H1 (cell line): ENCODE results near the gene MUC5B. TPM values are rescaled to one million over a fixed set of nuclear protein-coding genes. Genes with fewer than 3 reads are reported as not detected.

ENCODE experiments used
- CTCF ChIA-PET: fragments of 300-600 bp; sonication (Branson Sonifier 250); formaldehyde crosslinking; loops from one replicate; lab custom pipeline; 2021; ENCODE audit not compliant: partially characterized antibody; lab: Charles Lee
- POLR2A ChIA-PET: fragments of 300-600 bp; sonication (Branson Sonifier 250); formaldehyde crosslinking; loops from one replicate; lab custom pipeline; 2021; ENCODE audit warnings: inconsistent platforms; ENCODE audit not compliant: partially characterized antibody; lab: Charles Lee
- DNase-seq, 2 experiments: peaks; one replicate each; pipeline versions ENCODE4 v3.0.0 to v3.0.0-alpha.2; 2010 to 2022; ENCODE audit warnings: low spot score in 2 of 2, low read depth in 1 of 2, mixed read lengths in 1 of 2
- FAIRE-seq: peaks from 2 replicates; lab custom pipeline; 2011; peaks lifted over from hg19 to GRCh38; lab: Jason Lieb, UNC
- H2AFZ ChIP-seq: 2 replicates; pipeline ENCODE4 v1.8.1; 2012; ENCODE audit warnings: low read length, inconsistent platforms
- H2AK5ac ChIP-seq: 2 replicates; pipeline ENCODE4 v1.6.1; 2013; ENCODE audit warnings: low read depth, low read length
- H2BK120ac ChIP-seq: replicated peaks from 2 replicates; pipeline ENCODE3; 2013; ENCODE audit warnings: low read depth, low read length, inconsistent platforms
- H2BK12ac ChIP-seq: 2 replicates; pipeline ENCODE4 v1.6.1; 2013; ENCODE audit warnings: low read depth, low read length
- H2BK15ac ChIP-seq: 2 replicates; pipeline ENCODE4 v1.6.1; 2013; ENCODE audit warnings: low read length
- H2BK20ac ChIP-seq: 2 replicates; pipeline ENCODE4 v1.6.1; 2013; ENCODE audit warnings: low read length
- H2BK5ac ChIP-seq: 2 replicates; pipeline ENCODE4 v1.6.1; 2013; ENCODE audit warnings: low read depth, low read length
- H3K14ac ChIP-seq: 2 replicates; pipeline ENCODE4 v1.6.1; 2013; ENCODE audit warnings: inconsistent platforms; ENCODE audit not compliant: insufficient read length
- H3K18ac ChIP-seq: 2 replicates; pipeline ENCODE4 v1.6.1; 2013; ENCODE audit warnings: low read length; ENCODE audit errors: extremely low read depth
- H3K23ac ChIP-seq: 2 replicates; pipeline ENCODE4 v1.6.1; 2013; ENCODE audit warnings: inconsistent platforms; ENCODE audit not compliant: insufficient read length
- H3K23me2 ChIP-seq: 2 replicates; pipeline ENCODE4 v1.6.1; 2013; ENCODE audit warnings: low read depth, low read length
- H3K27ac ChIP-seq: 2 replicates; pipeline ENCODE4 v1.6.1; 2011; ENCODE audit warnings: low read depth, low read length, inconsistent platforms
- H3K27me3 ChIP-seq, 4 experiments: replicated peaks in 1 of 4; 1 replicate in 1 of 4; 2 replicates in 3 of 4; pipeline versions ENCODE4 v1.6.1 to v1.8.1; 2011 to 2013; ENCODE audit warnings: low read length in 3 of 4, mild to moderate bottlenecking in 3 of 4, inconsistent platforms in 2 of 4, mixed read lengths in 2 of 4, moderate library complexity in 1 of 4; ENCODE audit not compliant: control insufficient read depth in 3 of 4, insufficient read depth in 3 of 4; ENCODE audit errors: extremely low read depth in 1 of 4
- H3K36me3 ChIP-seq, 4 experiments: 2 replicates each; pipeline versions ENCODE4 v1.6.1 to v1.8.1; 2011 to 2013; ENCODE audit warnings: mild to moderate bottlenecking in 4 of 4, low read length in 3 of 4, moderate library complexity in 2 of 4, control low read depth in 1 of 4, inconsistent platforms in 1 of 4; ENCODE audit not compliant: insufficient read depth in 4 of 4, control insufficient read depth in 2 of 4
- H3K4ac ChIP-seq: replicated peaks from 2 replicates; pipeline ENCODE3; 2013; ENCODE audit warnings: low read length, low read depth, mixed read lengths, inconsistent platforms; ENCODE audit not compliant: insufficient read length
- H3K4me1 ChIP-seq, 4 experiments: replicated peaks in 1 of 4; 1 replicate in 1 of 4; 2 replicates in 3 of 4; pipeline versions ENCODE4 v1.6.1 to v1.8.1; 2011 to 2013; ENCODE audit warnings: low read length in 3 of 4, inconsistent platforms in 2 of 4, mixed read lengths in 1 of 4; ENCODE audit not compliant: insufficient read depth in 4 of 4, control insufficient read depth in 3 of 4
- H3K4me2 ChIP-seq, 2 experiments: 2 replicates each; pipeline versions ENCODE4 v1.6.1 to v1.8.1; 2011 to 2013; ENCODE audit warnings: low read depth in 2 of 2, low read length in 2 of 2, control low read depth in 1 of 2, inconsistent platforms in 1 of 2, mild to moderate bottlenecking in 1 of 2; ENCODE audit not compliant: insufficient read depth in 1 of 2
- H3K4me3 ChIP-seq, 4 experiments: fragments of 200-600, 300-600 bp in 1 of 4; sonication (generic), shearing (Covaris generic), sonication (Bioruptor Twin) in 1 of 4; 2 replicates each; pipeline versions ENCODE4 v1.5.1 to v1.8.1; 2011 to 2016; ENCODE audit warnings: low read length in 4 of 4, low read depth in 3 of 4, control low read depth in 2 of 4, inconsistent platforms in 2 of 4, mild to moderate bottlenecking in 2 of 4, mixed read lengths in 1 of 4, moderate library complexity in 1 of 4; ENCODE audit not compliant: insufficient read depth in 2 of 4; ENCODE audit errors: extremely low read depth in 1 of 4
- H3K56ac ChIP-seq: replicated peaks from 2 replicates; pipeline ENCODE3; 2013; ENCODE audit warnings: low read depth, mild to moderate bottlenecking, mixed read lengths, low read length, inconsistent platforms; ENCODE audit not compliant: insufficient read length
- H3K79me1 ChIP-seq: 2 replicates; pipeline ENCODE4 v1.6.1; 2013; ENCODE audit warnings: low read depth, low read length, control low read depth
- H3K79me2 ChIP-seq, 2 experiments: 2 replicates each; pipeline versions ENCODE4 v1.6.1 to v1.8.1; 2012 to 2013; ENCODE audit warnings: low read length in 2 of 2, mild to moderate bottlenecking in 2 of 2, inconsistent platforms in 1 of 2; ENCODE audit not compliant: insufficient read depth in 2 of 2, control insufficient read depth in 1 of 2
- H3K9ac ChIP-seq, 4 experiments: replicated peaks in 1 of 4; 1 replicate in 1 of 4; 2 replicates in 3 of 4; pipeline versions ENCODE4 v1.6.1 to v1.8.1; 2011 to 2013; ENCODE audit warnings: low read depth in 3 of 4, low read length in 3 of 4, control low read depth in 2 of 4, mild to moderate bottlenecking in 2 of 4, moderate library complexity in 2 of 4, inconsistent platforms in 1 of 4; ENCODE audit errors: extremely low read depth in 1 of 4
- H3K9me3 ChIP-seq, 2 experiments: 2 replicates each; pipeline versions ENCODE4 v1.6.1 to v1.8.1; 2012 to 2013; ENCODE audit warnings: mild to moderate bottlenecking in 2 of 2, moderate library complexity in 2 of 2, control low read depth in 1 of 2, inconsistent platforms in 1 of 2, low read depth in 1 of 2, low read length in 1 of 2, mixed read lengths in 1 of 2; ENCODE audit not compliant: insufficient read depth in 2 of 2
- H4K20me1 ChIP-seq, 2 experiments: replicated peaks in 1 of 2; 2 replicates each; pipeline versions ENCODE3 to v1.8.1; 2011 to 2013; ENCODE audit warnings: inconsistent platforms in 2 of 2, low read length in 2 of 2, mild to moderate bottlenecking in 1 of 2; ENCODE audit not compliant: insufficient read depth in 2 of 2, control insufficient read depth in 1 of 2
- H4K5ac ChIP-seq: 2 replicates; pipeline ENCODE4 v1.6.1; 2013; ENCODE audit warnings: low read length, low read depth, mixed read lengths, inconsistent platforms; ENCODE audit not compliant: insufficient read length
- H4K8ac ChIP-seq: 2 replicates; pipeline ENCODE4 v1.8.0; 2013; ENCODE audit warnings: mild to moderate bottlenecking, moderate library complexity, low read length, inconsistent platforms; ENCODE audit not compliant: insufficient read depth; ENCODE audit errors: extremely low read depth
- H4K91ac ChIP-seq: replicated peaks from 2 replicates; pipeline ENCODE3; 2013; ENCODE audit warnings: low read length, mixed read lengths, inconsistent platforms; ENCODE audit not compliant: insufficient read length
- EP300 ChIP-seq, 2 experiments: IDR thresholded peaks; 1 replicate in 1 of 2; 2 replicates in 1 of 2; pipeline ENCODE4 v1.6.1; 2011 to 2012; ENCODE audit warnings: low read depth in 2 of 2, low read length in 2 of 2, mild to moderate bottlenecking in 2 of 2, borderline replicate concordance in 1 of 2, inconsistent platforms in 1 of 2, moderate library complexity in 1 of 2
- POLR2A ChIP-seq, 2 experiments: IDR thresholded peaks; 1 replicate in 1 of 2; 2 replicates in 1 of 2; pipeline ENCODE4 v1.6.1; 2011; ENCODE audit warnings: low read depth in 2 of 2, low read length in 2 of 2, mild to moderate bottlenecking in 2 of 2; ENCODE audit errors: control extremely low read depth in 1 of 2
- WGBS, 2 experiments: shearing (Covaris generic) in 1 of 2; methylation state at CpG; one replicate each; pipeline versions ENCODE4 v1.1.6 to v1.1.7; 2013 to 2015; ENCODE audit warnings: low lambda C conversion rate in 2 of 2, mixed read lengths in 2 of 2, inconsistent platforms in 1 of 2, low coverage in 1 of 2, missing lambda C conversion rate in 1 of 2; ENCODE audit not compliant: insufficient replicate concordance in 2 of 2, insufficient coverage in 1 of 2, insufficient read length in 1 of 2; ENCODE audit errors: extremely low coverage in 1 of 2, missing lambda C conversion rate in 1 of 2; 5-methylcytosine and 5-hydroxymethylcytosine counted together
- polyA plus RNA-seq, 7 experiments: library from polyadenylated mRNA; depleted of rRNA in 3 of 7; stranded (reverse) in 5 of 7; unstranded in 2 of 7; fragments of >200 nt in 5 of 7; fragments of 200-250 nt in 2 of 7; gene quantifications; 1 replicate in 5 of 7; 2 replicates in 1 of 7; 4 replicates in 1 of 7; pipeline versions ENCODE4 v1.2.1 to v1.2.3, GENCODE V29; 2011 to 2013; ENCODE audit warnings: missing spikeins in 2 of 7, mixed read lengths in 2 of 7
- total RNA-seq: library from RNA; stranded (reverse); fragmentation: NEBNext Ultra II Directional; extraction: Animal tissue kit (Norgen Biotek cat#: 25700); gene quantifications from 2 replicates; pipeline ENCODE4 v1.2.1, GENCODE V29; 2021

Gene MUC5B
- total and polyA plus RNA-seq, 2 of the 8 experiments (the other 6 are each of a cell fraction or from before 2014, with no cell fraction given): 0.02 to 0.03 TPM

GRCh38 chr11:1267441-1268100, 44.7 kb downstream of the MUC5B start:
- H3K23me2 ChIP-seq: no peaks in the 10 kb centered on the region; the same call in 1 of the 2 replicates
- no peak overlapping the region for H2BK15ac ChIP-seq
- no peak overlapping the region for H3K23ac ChIP-seq
- H3K9ac ChIP-seq: no peak overlapping the region
- 95% methylated on average over 6 of the region's 9 CpGs; no CpG with 5 or more reads in 1 of the 2 experiments for WGBS, 2 experiments
- peaks cover 0 to 9% of the 10 kb centered on the region in 2 experiments; a peak in 2 of 4 replicates for H3K9me3 ChIP-seq
- no peak overlapping the region for H4K8ac ChIP-seq
- H2BK12ac ChIP-seq: no peak overlapping the region
- no peak overlapping the region for H3K14ac ChIP-seq
- no peaks in the 10 kb centered on the region for H3K36me3 ChIP-seq
- no peak for FAIRE-seq
- H4K20me1 ChIP-seq: no peaks in the 10 kb centered on the region
- no peak overlapping the region for H2BK5ac ChIP-seq
- CTCF ChIA-PET: no interaction called here
- H3K27ac ChIP-seq: no peak overlapping the region
- no peak overlapping the region for H3K4me2 ChIP-seq
- H4K5ac ChIP-seq: no peak overlapping the region
- no peak for TF ChIP-seq POLR2A (IDR thresholded peaks at IDR 0.05; ENCODE audit: control extremely low read depth in 1 of 2, low read depth in 2 of 2, low read length in 2 of 2)
- no peak for TF ChIP-seq EP300 (IDR thresholded peaks at IDR 0.05; ENCODE audit: borderline replicate concordance in 1 of 2, low read depth in 2 of 2, low read length in 2 of 2)
- no peaks in the 10 kb centered on the region for H3K79me2 ChIP-seq
- H3K18ac ChIP-seq: no peak overlapping the region
- H3K79me1 ChIP-seq: no peaks in the 10 kb centered on the region
- POLR2A ChIA-PET: interaction anchor here (0.6 to 0.7 kb wide), 2 partner anchors 26 to 72 kb away, joined by 3 read pairs; no protein-coding TSS in a partner anchor
- H3K4me3 ChIP-seq: no peak overlapping the region
- H3K27me3 ChIP-seq: no peaks in the 10 kb centered on the region
- H3K56ac ChIP-seq: no peak overlapping the region
- DNase-seq: no peak
- H2BK20ac ChIP-seq: no peak overlapping the region
- H3K4me1 ChIP-seq: peaks cover 0 to 5% (median 3%) of the 10 kb centered on the region in 4 experiments; a peak in 3 of 7 replicates
- H3K4ac ChIP-seq: no peak overlapping the region
- H2BK120ac ChIP-seq: no peak overlapping the region
- H2AFZ ChIP-seq: no peak overlapping the region
- H2AK5ac ChIP-seq: no peak overlapping the region
- no peak overlapping the region for H4K91ac ChIP-seq
